NT2/D1 (cell line): ENCODE measurements around the gene PLCG2.
A peak's percentile ranks its signal among the peaks of the same experiment; 100 is the strongest.

ENCODE experiments used
- DNase-seq: peaks from one replicate; pipeline ENCODE4 v3.0.0-alpha.2; 2011; ENCODE audit warnings: low read depth, low spot score
- H3K27me3 ChIP-seq: 2 replicates; pipeline ENCODE4 v1.6.0; 2011; ENCODE audit warnings: mild to moderate bottlenecking; ENCODE audit not compliant: insufficient read length, insufficient read depth
- H3K36me3 ChIP-seq: 2 replicates; pipeline ENCODE4 v1.6.1; 2011; ENCODE audit warnings: mild to moderate bottlenecking, low read length, mixed read lengths; ENCODE audit not compliant: insufficient read depth, insufficient read length
- H3K4me1 ChIP-seq: 2 replicates; pipeline ENCODE4 v1.5.1; 2011; ENCODE audit not compliant: insufficient read depth, insufficient read length
- H3K4me3 ChIP-seq: 2 replicates; pipeline ENCODE4 v1.5.1; 2011; ENCODE audit warnings: low read depth; ENCODE audit not compliant: insufficient read length
- H3K9ac ChIP-seq: 2 replicates; pipeline ENCODE4 v1.6.0; 2011; ENCODE audit warnings: low read depth; ENCODE audit not compliant: insufficient read length
- H3K9me3 ChIP-seq: 2 replicates; pipeline ENCODE4 v1.5.1; 2011; ENCODE audit warnings: mild to moderate bottlenecking, low read length; ENCODE audit not compliant: insufficient read depth
- SUZ12 ChIP-seq: IDR thresholded peaks from 2 replicates; pipeline ENCODE4 v1.6.1; 2011; ENCODE audit not compliant: insufficient read length, insufficient read depth; ENCODE audit errors: extremely low read depth
- YY1 ChIP-seq: IDR thresholded peaks from 2 replicates; pipeline ENCODE4 v1.6.1; 2011; ENCODE audit not compliant: insufficient read length, insufficient read depth
- ZNF274 ChIP-seq: IDR thresholded peaks from 2 replicates; pipeline ENCODE4 v1.6.1; 2011; ENCODE audit warnings: mild to moderate bottlenecking, low read depth, low read length

PLCG2 gene

GRCh38 chr16:81945665-81946064 is 166.6 kb downstream of the PLCG2 start:
- Histone ChIP-seq H3K4me1 (peaks cover 6% of the 10 kb centered on the region), H3K9me3 (peaks cover 6% of the 10 kb centered on the region; the same call in 1 of the 2 replicates), H3K27me3 (no peaks in the 10 kb centered on the region), H3K36me3 (no peaks in the 10 kb centered on the region), H3K9ac (no peak overlapping the region), H3K4me3 (no peak overlapping the region)
- no peak for DNase-seq
- no peak for TF ChIP-seq SUZ12
- TF ChIP-seq YY1, result no peak
- no peak for TF ChIP-seq ZNF274

- H3K9me3 ChIP-seq, result peaks cover 12% of the 10 kb centered on the region
- DNase-seq, result no peak
- no peaks in the 10 kb centered on the region for H3K27me3 ChIP-seq
- TF ChIP-seq ZNF274, result no peak
- no peak for TF ChIP-seq SUZ12
- no peak for TF ChIP-seq YY1
- H3K4me1 ChIP-seq, result peaks cover 3% of the 10 kb centered on the region
- H3K36me3 ChIP-seq, result no peaks in the 10 kb centered on the region
- H3K4me3 ChIP-seq, result no peak overlapping the region
- H3K9ac ChIP-seq, result no peak overlapping the region
Observed at GRCh38 chr16:81946206-81946605, 167.1 kb downstream of the PLCG2 start.

GRCh38 chr16:81951564-81951963 is 172.5 kb downstream of the PLCG2 start:
- Histone ChIP-seq H3K9me3 (peaks cover 21% of the 10 kb centered on the region), H3K27me3 (no peaks in the 10 kb centered on the region), H3K4me3 (no peak overlapping the region), H3K36me3 (peaks cover 5% of the 10 kb centered on the region), H3K4me1 (no peaks in the 10 kb centered on the region), H3K9ac (no peak overlapping the region)
- TF ChIP-seq YY1, result no peak
- no peak for TF ChIP-seq SUZ12
- no peak for TF ChIP-seq ZNF274
- DNase-seq, result no peak

- Histone ChIP-seq H3K9ac (no peak overlapping the region), H3K36me3 (peaks cover 5% of the 10 kb centered on the region), H3K4me3 (no peak overlapping the region), H3K9me3 (peaks cover 7% of the 10 kb centered on the region), H3K27me3 (no peaks in the 10 kb centered on the region), H3K4me1 (no peaks in the 10 kb centered on the region)
- no peak for DNase-seq
- no peak for TF ChIP-seq ZNF274
- no peak for TF ChIP-seq SUZ12
- no peak for TF ChIP-seq YY1
Observed at GRCh38 chr16:81956213-81956948, 177.3 kb downstream of the PLCG2 start.

- DNase-seq, result no peak
- Histone ChIP-seq H3K27me3 (no peaks in the 10 kb centered on the region), H3K4me1 (no peaks in the 10 kb centered on the region), H3K9ac (no peak overlapping the region), H3K9me3 (0 out of 2 replicates have a peak, but pooled peaks cover 5% of the 10 kb centered on the region), H3K36me3 (no peaks in the 10 kb centered on the region), H3K4me3 (no peak overlapping the region)
- TF ChIP-seq YY1 (no peak), SUZ12 (no peak), ZNF274 (no peak)
Observed at GRCh38 chr16:81964808-81965207, 185.7 kb downstream of the PLCG2 start.

- Histone ChIP-seq H3K4me1 (no peaks in the 10 kb centered on the region), H3K4me3 (no peak overlapping the region), H3K9me3 (peaks cover 27% of the 10 kb centered on the region), H3K36me3 (no peaks in the 10 kb centered on the region), H3K27me3 (no peaks in the 10 kb centered on the region), H3K9ac (no peak overlapping the region)
- DNase-seq, result no peak
- TF ChIP-seq YY1 (no peak), ZNF274 (no peak), SUZ12 (no peak)
Observed at GRCh38 chr16:81967358-81967757, 188.3 kb downstream of the PLCG2 start.

- no peaks in the 10 kb centered on the region for H3K27me3 ChIP-seq
Observed at GRCh38 chr16:81971853-81972252, 192.8 kb downstream of the PLCG2 start.

GRCh38 chr16:81973737-81974136 is 194.6 kb downstream of the PLCG2 start:
- TF ChIP-seq ZNF274 (no peak), YY1 (no peak), SUZ12 (no peak)
- no peaks in the 10 kb centered on the region for H3K36me3 ChIP-seq
- H3K27me3 ChIP-seq, result no peaks in the 10 kb centered on the region
- DNase-seq, result peak; percentile 32
- peaks cover 76% of the 10 kb centered on the region for H3K9me3 ChIP-seq
- H3K9ac ChIP-seq, result no peak overlapping the region
- H3K4me1 ChIP-seq, result no peaks in the 10 kb centered on the region
- H3K4me3 ChIP-seq, result no peak overlapping the region

More at GRCh38 chr16:81971853-81972252, 192.8 kb downstream of the PLCG2 start:
- Histone ChIP-seq H3K4me3 (no peak overlapping the region), H3K9me3 (peaks cover 71% of the 10 kb centered on the region), H3K4me1 (no peaks in the 10 kb centered on the region), H3K36me3 (no peaks in the 10 kb centered on the region), H3K9ac (no peak overlapping the region)
- DNase-seq, result no peak
- TF ChIP-seq YY1 (no peak), SUZ12 (no peak), ZNF274 (no peak)
